HG02981 (cell line): Measurements from ENCODE around the gene PTTG1IP.

Experiments
- ATAC-seq: cut with Tn5 transposase; IDR thresholded peaks from one replicate; pipeline ENCODE4 v1.9.1; 2021; ENCODE audit warnings: mild to moderate bottlenecking, moderate library complexity; ENCODE audit not compliant: unreplicated experiment

Gene PTTG1IP

DNA sequence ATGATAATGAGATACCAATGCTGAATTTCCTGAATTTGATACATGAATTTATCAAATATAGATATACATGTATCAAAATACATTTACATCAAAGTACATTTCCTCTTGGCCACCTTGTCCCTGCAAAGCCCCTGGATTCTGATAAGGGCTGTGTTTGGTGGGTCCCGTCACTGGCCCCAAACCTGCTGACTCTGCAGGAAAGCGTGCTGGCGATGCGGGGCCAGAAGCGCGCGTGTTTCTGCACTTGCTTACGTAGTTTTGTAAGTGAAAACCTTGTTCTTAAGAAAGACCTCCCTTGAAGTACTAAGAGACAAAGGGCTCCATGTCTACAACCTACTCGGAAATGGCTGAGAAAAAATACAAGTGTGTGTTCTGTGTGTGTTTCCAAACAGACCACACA lies 36.2 kb upstream of the PTTG1IP start:
- no peak for ATAC-seq

DNA sequence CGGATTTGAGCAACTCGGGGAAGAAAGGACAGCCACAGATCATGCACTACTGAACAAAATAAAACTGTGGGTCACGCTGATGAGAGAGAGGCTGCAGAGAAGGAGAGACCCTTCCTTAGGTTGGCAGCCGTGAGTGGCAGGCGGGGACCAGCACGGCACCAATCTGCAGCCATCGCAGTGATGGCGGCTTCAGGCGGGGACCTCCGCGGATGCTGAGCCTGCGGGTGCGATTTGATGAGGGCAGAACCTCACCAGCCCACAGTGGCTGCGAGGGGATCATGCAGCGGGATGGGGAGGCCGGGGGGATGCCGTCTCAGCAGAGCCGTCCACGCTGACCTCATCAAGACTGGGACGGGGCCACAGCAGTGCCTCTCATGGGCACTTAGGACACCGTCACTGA lies 35.4 kb upstream of the PTTG1IP start:
- ATAC-seq: no peak

DNA sequence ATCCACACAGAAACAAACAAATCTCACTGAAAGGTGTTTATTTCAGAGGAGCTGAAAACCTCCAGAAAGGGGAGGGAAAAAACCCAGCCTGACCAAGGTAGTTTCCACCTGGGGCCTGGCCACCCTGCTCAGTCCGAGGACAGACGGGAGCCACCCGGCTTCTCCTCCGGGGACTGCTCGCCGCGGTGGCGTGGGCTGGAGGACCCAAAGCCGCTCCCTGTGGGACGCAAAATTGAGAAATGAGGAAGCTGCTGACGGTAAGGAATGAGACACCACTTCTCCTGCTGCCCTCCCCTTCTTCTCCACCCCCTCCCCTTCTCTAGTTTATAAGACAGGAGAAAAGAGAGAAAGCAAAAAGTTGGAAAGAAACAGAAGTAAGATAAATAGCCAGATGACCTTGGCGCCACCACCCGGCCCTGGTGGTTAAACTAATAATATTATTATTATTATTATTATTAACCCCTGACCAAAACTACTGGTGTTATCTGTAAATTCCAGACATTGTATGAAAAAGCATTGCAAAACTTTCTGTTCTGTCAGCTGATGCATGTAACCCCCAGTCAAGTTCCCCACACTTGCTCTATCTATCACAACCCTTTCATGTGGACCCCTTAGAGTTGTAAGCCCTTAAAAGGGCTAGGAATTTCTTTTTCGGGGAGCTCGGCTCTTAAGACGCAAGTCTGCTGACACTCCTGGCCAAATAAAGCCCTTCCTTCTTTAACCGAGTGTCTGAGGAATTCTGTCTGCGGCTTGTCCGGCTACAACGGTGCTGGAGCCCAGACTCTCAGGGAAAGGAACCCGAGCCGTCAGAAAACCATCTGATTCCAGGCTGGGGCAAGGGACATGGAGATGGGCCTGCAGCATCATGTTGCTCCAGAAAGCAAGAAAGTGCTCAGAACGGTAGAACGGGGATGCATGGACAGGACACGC lies 34.7 kb upstream of the PTTG1IP start:
- no peak for ATAC-seq

- ATAC-seq: no peak
Observed at GRCh38 chr21:44907225-44907965, 33.9 kb upstream of the PTTG1IP start.

DNA sequence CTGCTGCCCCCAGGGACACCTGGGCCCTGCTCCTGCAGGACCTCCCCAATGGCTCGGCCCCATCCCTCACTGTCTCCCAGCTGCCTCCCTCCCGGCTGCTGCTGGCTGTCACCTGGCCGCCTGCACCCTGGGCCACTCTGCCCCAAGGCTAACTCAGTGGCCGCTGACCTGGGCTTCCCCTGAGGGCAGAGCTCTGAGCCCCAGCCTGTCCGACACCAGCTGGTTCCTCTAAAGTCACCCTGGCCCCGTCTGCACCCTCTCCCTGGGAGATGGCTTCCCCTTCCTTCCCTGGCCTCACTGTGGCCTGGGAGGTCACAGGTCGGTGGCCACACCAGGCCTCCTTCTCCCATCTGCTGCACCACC lies 32.2 kb upstream of the PTTG1IP start:
- no peak for ATAC-seq

- ATAC-seq: no peak
Observed at GRCh38 chr21:44905016-44905727, 31.7 kb upstream of the PTTG1IP start.

GRCh38 chr21:44904141-44904923 lies 30.8 kb upstream of the PTTG1IP start:
- ATAC-seq: no peak

- no peak for ATAC-seq
Observed at GRCh38 chr21:44903689-44904088, 30.2 kb upstream of the PTTG1IP start.

DNA sequence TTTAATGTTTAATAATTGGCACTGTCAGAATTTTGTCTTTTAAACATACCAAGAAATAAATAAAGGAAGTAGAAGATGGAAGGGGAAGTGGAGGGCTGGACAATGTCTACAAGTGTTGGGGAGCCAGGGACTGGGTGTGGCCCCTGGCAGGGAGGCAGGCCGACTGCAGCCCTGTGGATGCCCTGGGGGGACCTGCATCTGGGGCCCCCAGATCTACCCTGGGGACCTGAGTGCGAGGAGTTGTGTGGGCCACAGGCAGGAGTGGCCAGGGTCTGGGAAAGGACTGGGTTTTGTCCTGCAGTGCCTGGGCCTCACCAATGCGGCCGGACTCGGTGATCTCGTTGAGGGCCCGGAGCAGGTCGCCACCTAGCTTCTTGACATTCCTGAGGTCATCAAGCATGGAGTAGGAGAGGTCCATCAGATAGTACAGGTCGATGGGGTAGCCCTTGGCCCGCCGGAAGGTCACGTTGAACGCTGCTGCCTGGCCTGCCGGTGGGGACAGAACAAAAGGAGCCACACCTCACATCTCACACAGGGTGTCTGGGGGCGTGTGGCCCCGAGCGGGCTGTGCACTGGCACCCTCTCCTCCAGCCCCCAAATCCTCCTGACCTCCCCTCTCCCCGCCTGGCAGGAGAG lies 29.7 kb upstream of the PTTG1IP start:
- ATAC-seq: no peak

DNA sequence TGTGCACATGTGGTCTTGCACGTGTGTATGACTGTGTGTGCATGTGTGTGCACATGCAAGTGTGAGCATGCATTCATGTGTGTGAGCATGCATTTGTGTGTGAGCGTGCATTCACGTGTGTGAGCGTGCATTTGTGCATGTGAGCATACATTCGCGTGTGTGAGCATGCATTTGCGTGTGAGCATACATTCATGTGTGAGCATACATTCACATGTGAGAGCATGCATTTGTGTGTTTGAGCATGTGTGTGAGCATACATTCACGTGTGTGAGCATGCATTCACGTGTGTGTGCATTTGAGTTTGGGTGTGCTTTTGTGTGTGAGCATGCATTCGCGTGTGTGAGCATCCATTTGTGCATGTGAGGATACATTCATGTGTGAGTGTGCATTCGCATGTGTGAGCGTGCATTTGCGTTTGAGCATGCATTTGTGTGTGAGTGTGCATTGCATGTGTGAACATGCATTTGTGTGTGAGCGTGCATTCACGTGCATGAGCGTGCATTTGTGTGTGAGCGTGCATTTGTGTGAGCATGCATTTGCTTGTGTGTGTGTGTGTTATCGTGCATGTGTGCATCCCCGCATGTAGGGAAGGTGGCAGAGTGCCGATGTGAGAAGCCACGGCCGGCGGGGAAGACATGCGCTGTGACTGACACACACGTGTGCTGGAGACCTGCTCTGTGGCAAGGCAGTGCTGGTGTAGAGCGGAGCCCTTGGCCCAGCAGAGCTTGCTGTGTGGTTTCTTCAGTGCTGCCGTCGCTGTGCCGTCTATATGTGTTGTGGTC lies 29.0 kb upstream of the PTTG1IP start:
- ATAC-seq: no peak

DNA sequence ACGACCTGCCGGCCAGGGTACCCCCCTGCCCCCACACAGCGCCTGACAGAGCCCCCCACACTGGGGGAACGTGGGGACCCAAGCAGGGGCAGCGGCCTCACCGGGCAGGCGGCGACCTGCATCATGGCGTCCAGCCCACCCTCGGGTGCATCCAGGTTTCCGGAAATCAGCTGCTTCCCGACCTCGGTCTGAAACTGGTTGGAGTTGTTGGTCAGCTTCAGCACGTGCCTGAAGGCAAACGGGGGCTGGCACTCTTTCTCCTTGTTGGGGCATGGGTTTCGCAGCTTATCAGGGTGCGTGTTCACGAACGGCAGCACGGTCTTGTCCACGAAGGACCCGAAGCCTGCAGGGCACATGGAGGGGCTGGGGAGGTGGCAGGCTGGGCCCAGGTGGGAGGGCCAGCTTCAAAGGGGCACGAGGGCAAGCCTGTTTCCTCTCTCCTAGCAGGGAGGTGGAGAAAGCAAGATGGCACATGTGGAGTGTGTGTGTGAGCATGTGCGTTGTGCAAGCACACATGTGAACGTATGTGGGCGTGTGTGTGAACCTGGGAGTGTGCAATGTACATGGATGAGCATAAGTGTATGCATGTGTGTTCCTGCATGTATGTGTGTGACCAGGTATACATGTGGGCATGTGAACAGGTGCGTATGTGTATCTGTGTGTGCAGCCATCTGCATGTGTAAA lies 28.0 kb upstream of the PTTG1IP start:
- ATAC-seq: no peak

GRCh38 chr21:44900559-44901251 lies 27.2 kb upstream of the PTTG1IP start:
- no peak for ATAC-seq

- ATAC-seq: no peak
Observed at GRCh38 chr21:44899768-44900558, 26.5 kb upstream of the PTTG1IP start.

GRCh38 chr21:44898851-44899767 lies 25.6 kb upstream of the PTTG1IP start:
- no peak for ATAC-seq

- no peak for ATAC-seq
Observed at GRCh38 chr21:44898011-44898488, 24.6 kb upstream of the PTTG1IP start.

DNA sequence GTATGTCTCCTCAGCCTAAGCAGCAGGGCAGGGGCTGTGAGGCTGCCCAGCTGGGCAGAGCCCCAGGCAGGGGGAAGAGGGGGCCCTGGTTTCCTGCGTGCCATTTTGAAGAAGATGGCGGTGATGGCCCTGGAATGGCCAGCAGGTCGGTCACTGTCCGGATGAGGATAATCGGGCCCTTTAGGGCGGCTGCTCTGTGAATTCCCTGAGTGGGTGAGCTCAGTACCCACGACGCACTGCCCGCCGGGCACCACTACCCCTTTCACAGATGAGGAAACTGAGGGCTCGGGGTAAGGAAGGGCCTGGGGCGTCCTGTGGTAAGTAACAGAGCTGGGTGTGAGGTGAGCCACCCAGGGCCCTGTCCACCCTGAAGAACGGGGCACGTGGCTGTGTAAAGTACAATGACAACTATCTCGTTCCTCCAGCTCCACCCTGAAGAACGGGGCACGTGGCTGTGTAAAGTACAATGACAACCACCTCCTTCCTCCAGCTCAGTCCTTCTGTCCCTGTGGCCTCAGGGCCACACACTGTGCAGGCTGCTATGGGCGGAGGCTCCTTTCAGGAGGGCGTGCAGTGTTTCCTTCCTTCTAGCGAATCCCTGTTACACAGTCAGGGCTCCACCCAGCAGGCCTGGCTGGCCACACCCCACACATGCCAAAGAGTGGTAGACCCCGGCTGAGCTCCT lies 24.0 kb upstream of the PTTG1IP start:
- ATAC-seq: no peak
